Measurements from ENCODE around the gene ADAMTSL3. TPM values are rescaled to one million over a fixed set of nuclear protein-coding genes. Genes with fewer than 3 reads are reported as not detected.
"Not testable (repeated sequence)": the region's sequence is repeated elsewhere in the genome, so short reads cannot be mapped to it uniquely, and the experiment has no call there.

ADAMTSL3 gene
- total RNA-seq, 3 donors from 2014 or later (not counting 1 experiment from before 2014, with no cell fraction given): 0.14 to 0.43 (median 0.25) TPM

DNA sequence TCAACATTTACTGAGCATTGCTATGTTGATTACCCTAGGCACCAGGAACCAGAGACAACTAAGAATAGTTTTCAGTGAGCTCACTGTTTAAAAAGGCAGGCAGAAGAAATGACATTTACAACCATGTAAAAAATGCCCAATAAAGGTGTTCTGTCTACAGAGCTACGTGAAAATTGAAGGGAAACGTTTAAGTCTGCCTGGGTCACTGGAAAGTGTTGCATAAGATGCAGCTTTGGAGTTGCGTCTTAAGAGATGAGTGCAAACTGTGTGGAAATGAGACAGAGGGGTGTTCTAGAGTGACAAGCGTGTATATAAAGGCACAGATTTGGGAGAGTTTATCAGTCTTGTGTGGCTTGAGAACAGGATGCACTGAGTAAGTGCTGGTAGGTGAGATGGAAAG lies 303.0 kb downstream of the ADAMTSL3 start:
- ATAC-seq (no peak), DNase-seq (no peak)
- Mint-ChIP-seq H3K36me3 (no peaks in the 10 kb centered on the region), H3K9me3 (peaks cover under 1 to 2% of the 10 kb centered on the region in 2 donors), H3K4me3 (no peak overlapping the region), H3K4me1 (no peaks in the 10 kb centered on the region), H3K27me3 (ENCODE audit: low read depth in 2 of 2) (peaks cover 0 to 3% of the 10 kb centered on the region in 2 donors), H3K27ac (no peak overlapping the region)
- H3K27ac ChIP-seq (ENCODE audit: low read length): no peak overlapping the region
- intact Hi-C loops (cut with micrococcal nuclease): no loop called here
- no peaks in the 10 kb centered on the region for H3K27me3 ChIP-seq (ENCODE audit: control insufficient read depth, insufficient read depth, low read length)
- no peak overlapping the region for H3K4me3 ChIP-seq (ENCODE audit: low read length)
- no peaks in the 10 kb centered on the region for H3K4me1 ChIP-seq (ENCODE audit: control insufficient read depth, insufficient read depth, low read length)
- no peaks in the 10 kb centered on the region for H3K36me3 ChIP-seq (ENCODE audit: control insufficient read depth, insufficient read depth, low read length)
- WGBS (ENCODE audit: insufficient coverage): 87% methylated on average over 4 of the region's 4 CpGs
- no peaks in the 10 kb centered on the region for H3K9me3 ChIP-seq (ENCODE audit: control insufficient read depth, insufficient read depth, low read length)
- TF ChIP-seq, protein P1, sequence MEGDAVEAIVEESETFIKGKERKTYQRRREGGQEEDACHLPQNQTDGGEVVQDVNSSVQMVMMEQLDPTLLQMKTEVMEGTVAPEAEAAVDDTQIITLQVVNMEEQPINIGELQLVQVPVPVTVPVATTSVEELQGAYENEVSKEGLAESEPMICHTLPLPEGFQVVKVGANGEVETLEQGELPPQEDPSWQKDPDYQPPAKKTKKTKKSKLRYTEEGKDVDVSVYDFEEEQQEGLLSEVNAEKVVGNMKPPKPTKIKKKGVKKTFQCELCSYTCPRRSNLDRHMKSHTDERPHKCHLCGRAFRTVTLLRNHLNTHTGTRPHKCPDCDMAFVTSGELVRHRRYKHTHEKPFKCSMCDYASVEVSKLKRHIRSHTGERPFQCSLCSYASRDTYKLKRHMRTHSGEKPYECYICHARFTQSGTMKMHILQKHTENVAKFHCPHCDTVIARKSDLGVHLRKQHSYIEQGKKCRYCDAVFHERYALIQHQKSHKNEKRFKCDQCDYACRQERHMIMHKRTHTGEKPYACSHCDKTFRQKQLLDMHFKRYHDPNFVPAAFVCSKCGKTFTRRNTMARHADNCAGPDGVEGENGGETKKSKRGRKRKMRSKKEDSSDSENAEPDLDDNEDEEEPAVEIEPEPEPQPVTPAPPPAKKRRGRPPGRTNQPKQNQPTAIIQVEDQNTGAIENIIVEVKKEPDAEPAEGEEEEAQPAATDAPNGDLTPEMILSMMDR (IDR thresholded peaks at IDR 0.05): no peak

DNA sequence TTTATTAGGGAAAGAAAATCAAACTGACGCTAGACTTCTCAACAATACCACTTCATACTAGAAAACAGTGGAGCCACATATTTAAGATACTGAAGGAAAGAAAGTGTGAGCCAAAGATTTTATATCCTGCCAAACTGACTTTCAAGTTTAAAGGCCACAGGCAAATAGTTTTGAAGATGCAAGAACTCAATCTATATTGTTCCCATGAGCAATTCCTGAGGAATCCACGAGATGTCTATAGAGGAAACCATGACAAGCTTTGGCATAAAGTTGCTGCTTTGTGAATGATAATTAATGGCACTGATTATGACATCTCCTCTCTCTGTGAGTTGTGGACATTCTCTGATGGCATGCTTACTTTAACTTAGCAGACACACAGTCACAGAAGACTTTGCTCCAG lies 305.6 kb downstream of the ADAMTSL3 start:
- TF ChIP-seq, protein P1 (IDR thresholded peaks at IDR 0.05): no peak
- no peaks in the 10 kb centered on the region for H3K36me3 ChIP-seq (ENCODE audit: control insufficient read depth, insufficient read depth, low read length)
- Mint-ChIP-seq H3K4me3 (no peak overlapping the region), H3K27ac (no peak overlapping the region), H3K27me3 (ENCODE audit: low read depth in 2 of 2) (peaks cover 0 to 3% of the 10 kb centered on the region in 2 donors), H3K9me3 (peaks cover 5 to 6% of the 10 kb centered on the region in 2 donors), H3K36me3 (no peaks in the 10 kb centered on the region), H3K4me1 (no peaks in the 10 kb centered on the region)
- no peak for ATAC-seq
- no peaks in the 10 kb centered on the region for H3K27me3 ChIP-seq (ENCODE audit: control insufficient read depth, insufficient read depth, low read length)
- no peak overlapping the region for H3K4me3 ChIP-seq (ENCODE audit: low read length)
- no peak overlapping the region for H3K27ac ChIP-seq (ENCODE audit: low read length)
- no peaks in the 10 kb centered on the region for H3K4me1 ChIP-seq (ENCODE audit: control insufficient read depth, insufficient read depth, low read length)
- 63% methylated on average over 1 of the region's 2 CpGs for WGBS (ENCODE audit: insufficient coverage)
- no peaks in the 10 kb centered on the region for H3K9me3 ChIP-seq (ENCODE audit: control insufficient read depth, insufficient read depth, low read length)
- no peak for DNase-seq
- intact Hi-C loops (cut with micrococcal nuclease): no loop called here

DNA sequence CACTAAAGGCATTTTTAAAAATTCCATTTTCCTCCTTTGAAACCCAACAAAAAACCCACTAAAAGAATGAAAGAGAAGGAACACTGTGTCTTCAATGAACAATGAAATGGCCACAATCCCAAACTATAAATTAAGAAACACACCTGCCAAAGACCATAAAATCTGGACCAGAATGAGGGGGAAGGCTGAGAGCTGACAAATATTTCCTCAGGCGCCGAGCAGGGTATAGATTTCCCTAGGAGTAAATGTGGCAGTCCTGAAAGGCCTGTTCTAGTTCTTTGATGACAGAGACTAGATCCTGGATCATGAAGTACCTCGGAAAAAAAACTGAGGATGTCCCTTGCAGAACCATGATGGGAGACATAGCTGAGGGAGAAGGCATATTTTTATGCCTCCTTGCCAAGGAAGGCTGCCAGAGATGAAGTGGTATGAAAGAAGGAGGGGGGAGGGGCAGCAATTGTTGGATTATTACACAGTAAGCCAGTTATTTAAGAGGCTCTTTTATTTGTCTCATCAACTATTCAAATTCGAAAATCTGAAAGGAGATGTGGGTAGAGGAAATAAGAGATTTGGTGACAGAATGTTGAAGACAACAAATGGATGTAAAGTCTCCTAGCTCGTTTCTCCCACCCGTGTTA lies 306.4 kb downstream of the ADAMTSL3 start:
- Histone ChIP-seq H3K27ac (ENCODE audit: low read length) (no peak overlapping the region), H3K4me3 (ENCODE audit: low read length) (no peak overlapping the region), H3K4me1 (ENCODE audit: control insufficient read depth, insufficient read depth, low read length) (no peaks in the 10 kb centered on the region), H3K36me3 (ENCODE audit: control insufficient read depth, insufficient read depth, low read length) (no peaks in the 10 kb centered on the region), H3K9me3 (ENCODE audit: control insufficient read depth, insufficient read depth, low read length) (no peaks in the 10 kb centered on the region), H3K27me3 (ENCODE audit: control insufficient read depth, insufficient read depth, low read length) (no peaks in the 10 kb centered on the region)
- DNase-seq (no peak), ATAC-seq (no peak)
- WGBS (ENCODE audit: insufficient coverage): 83% methylated on average over 3 of the region's 6 CpGs
- Mint-ChIP-seq H3K36me3 (no peaks in the 10 kb centered on the region), H3K9me3 (peaks cover 6% of the 10 kb centered on the region in 2 donors), H3K27ac (no peak overlapping the region), H3K4me1 (no peaks in the 10 kb centered on the region), H3K27me3 (ENCODE audit: low read depth in 2 of 2) (peaks cover 0 to 3% of the 10 kb centered on the region in 2 donors), H3K4me3 (no peak overlapping the region)
- intact Hi-C loops (cut with micrococcal nuclease): no loop called here
- TF ChIP-seq, protein P1 (IDR thresholded peaks at IDR 0.05): no peak

DNA sequence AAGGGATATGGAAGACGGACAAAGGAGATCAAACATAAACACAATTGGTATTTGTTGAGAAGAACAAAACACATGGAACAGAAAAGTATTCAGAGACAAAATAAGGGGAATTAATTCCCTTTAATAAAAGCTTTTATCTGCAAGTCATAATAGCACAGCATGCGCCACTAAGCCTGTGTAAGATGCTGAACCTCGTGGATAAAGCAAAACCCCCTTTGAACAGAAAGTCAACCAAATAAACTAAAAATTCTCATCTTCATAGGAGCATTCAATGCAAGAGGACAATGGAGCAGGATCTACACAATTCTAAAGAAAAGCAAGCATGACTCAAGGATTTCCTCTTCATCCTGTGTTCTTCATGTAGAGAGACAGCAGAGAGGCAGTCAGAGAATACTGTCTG lies 307.4 kb downstream of the ADAMTSL3 start:
- TF ChIP-seq, protein P1 (IDR thresholded peaks at IDR 0.05): no peak
- no peaks in the 10 kb centered on the region for H3K4me1 ChIP-seq (ENCODE audit: control insufficient read depth, insufficient read depth, low read length)
- 95% methylated on average over 2 of the region's 3 CpGs for WGBS (ENCODE audit: insufficient coverage)
- Mint-ChIP-seq H3K4me1 (no peaks in the 10 kb centered on the region), H3K27me3 (ENCODE audit: low read depth in 2 of 2) (peaks cover 0 to 3% of the 10 kb centered on the region in 2 donors), H3K27ac (no peak overlapping the region), H3K4me3 (no peak overlapping the region), H3K9me3 (peaks cover 8 to 10% of the 10 kb centered on the region in 2 donors), H3K36me3 (no peaks in the 10 kb centered on the region)
- no peak for ATAC-seq
- DNase-seq: no peak
- no peaks in the 10 kb centered on the region for H3K36me3 ChIP-seq (ENCODE audit: control insufficient read depth, insufficient read depth, low read length)
- no peaks in the 10 kb centered on the region for H3K27me3 ChIP-seq (ENCODE audit: control insufficient read depth, insufficient read depth, low read length)
- intact Hi-C loops (cut with micrococcal nuclease): no loop called here
- no peak overlapping the region for H3K4me3 ChIP-seq (ENCODE audit: low read length)
- no peaks in the 10 kb centered on the region for H3K9me3 ChIP-seq (ENCODE audit: control insufficient read depth, insufficient read depth, low read length)
- H3K27ac ChIP-seq (ENCODE audit: low read length): no peak overlapping the region

DNA sequence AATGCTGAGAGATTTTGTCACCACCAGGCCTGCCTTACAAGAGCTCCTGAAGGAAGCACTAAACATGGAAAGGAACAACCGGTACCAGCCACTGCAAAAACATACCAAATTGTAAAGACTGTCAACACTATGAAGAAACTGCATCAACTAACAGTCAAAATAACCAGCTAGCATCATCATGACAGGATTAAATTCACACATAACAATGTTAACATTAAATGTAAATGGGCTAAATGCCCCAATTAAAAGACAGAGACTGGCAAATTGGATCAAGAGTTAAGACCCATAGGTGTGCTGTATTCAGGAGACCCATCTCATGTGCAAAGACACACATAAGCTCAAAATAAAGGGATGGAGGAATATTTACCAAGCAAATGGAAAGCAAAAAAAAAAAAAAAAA lies 311.0 kb downstream of the ADAMTSL3 start:
- H3K27me3 ChIP-seq (ENCODE audit: control insufficient read depth, insufficient read depth, low read length); H3K27ac ChIP-seq (ENCODE audit: low read length); H3K36me3 ChIP-seq (ENCODE audit: control insufficient read depth, insufficient read depth, low read length); H3K36me3 Mint-ChIP-seq; H3K4me3 Mint-ChIP-seq; H3K4me1 Mint-ChIP-seq; H3K4me1 ChIP-seq (ENCODE audit: control insufficient read depth, insufficient read depth, low read length); DNase-seq; H3K4me3 ChIP-seq (ENCODE audit: low read length); H3K27me3 Mint-ChIP-seq (ENCODE audit: low read depth in 2 of 2); ATAC-seq; H3K9me3 ChIP-seq (ENCODE audit: control insufficient read depth, insufficient read depth, low read length); H3K27ac Mint-ChIP-seq; intact Hi-C loops (cut with micrococcal nuclease): not testable (repeated sequence)
- peaks cover 8 to 10% of the 10 kb centered on the region in 2 donors for H3K9me3 Mint-ChIP-seq
- WGBS (ENCODE audit: insufficient coverage): no CpG with 5 or more reads among the region's 1 CpG
